Fibroblast of skin of scalp (primary cell): Measurements from ENCODE around the gene YTHDF1.

ENCODE experiments used
- DNase-seq: peaks from one replicate; pipeline ENCODE4 v3.0.0-alpha.2; 2013

Gene YTHDF1

GRCh38 chr20:63183422-63184146 is 32.3 kb downstream of the YTHDF1 start:
- peak; percentile 18 for DNase-seq

- no peak for DNase-seq
These were observed 33.0 kb downstream of the YTHDF1 start for GRCh38 chr20:63182946-63183415.

- DNase-seq: no peak
These were observed 33.5 kb downstream of the YTHDF1 start for GRCh38 chr20:63182425-63182824.

DNA sequence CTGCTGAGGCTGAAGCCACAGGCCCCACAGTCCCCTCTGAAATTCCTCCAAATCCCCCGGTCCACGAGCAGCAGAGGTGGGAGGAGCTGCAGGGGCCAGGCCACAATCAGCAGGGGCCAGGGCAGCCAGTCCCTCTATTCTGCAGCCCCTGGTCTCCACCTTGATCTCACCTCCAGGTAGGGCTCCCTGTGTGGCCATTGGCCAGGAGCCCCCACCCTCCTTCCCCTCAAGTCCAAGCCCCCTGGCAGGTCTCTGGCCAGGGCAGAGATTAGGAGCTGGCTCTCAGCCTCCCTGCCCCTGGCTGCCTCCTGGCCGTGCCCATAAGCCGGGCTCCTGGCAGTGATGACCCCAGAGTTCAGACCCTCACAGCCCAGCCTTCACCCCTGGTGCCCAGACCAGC is 34.7 kb downstream of the YTHDF1 start:
- no peak for DNase-seq

DNA sequence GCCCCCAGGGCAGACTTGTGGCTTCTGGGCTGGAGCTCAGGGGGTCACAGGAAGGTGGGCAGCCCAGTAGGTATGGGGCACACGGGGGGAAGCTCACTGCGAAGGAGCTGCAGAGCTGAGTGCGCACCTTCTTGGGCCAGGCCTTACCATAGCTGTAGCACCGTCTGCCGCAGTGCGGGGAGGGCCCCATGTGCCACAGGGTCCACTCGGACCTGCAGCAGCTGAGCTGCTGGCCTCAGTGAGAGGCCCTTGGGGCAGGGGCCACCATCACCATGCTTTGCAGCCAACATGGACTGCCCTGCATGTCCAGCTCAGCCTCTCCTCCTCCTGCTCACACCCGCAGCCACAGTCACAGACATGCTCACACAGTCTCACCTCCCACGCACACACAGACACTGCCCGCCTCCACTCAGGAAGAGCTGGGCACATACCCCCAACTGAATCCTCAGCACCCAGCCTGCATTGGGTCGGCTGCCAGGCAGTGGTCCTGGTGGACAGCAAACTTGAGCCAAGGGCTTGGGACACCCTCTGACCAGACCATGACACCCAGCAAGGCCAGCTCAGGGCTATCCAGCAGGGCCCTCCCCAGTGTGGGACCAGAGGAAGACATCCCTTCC is 35.3 kb downstream of the YTHDF1 start:
- no peak for DNase-seq

GRCh38 chr20:63179687-63180568 is 36.0 kb downstream of the YTHDF1 start:
- DNase-seq: no peak

DNA sequence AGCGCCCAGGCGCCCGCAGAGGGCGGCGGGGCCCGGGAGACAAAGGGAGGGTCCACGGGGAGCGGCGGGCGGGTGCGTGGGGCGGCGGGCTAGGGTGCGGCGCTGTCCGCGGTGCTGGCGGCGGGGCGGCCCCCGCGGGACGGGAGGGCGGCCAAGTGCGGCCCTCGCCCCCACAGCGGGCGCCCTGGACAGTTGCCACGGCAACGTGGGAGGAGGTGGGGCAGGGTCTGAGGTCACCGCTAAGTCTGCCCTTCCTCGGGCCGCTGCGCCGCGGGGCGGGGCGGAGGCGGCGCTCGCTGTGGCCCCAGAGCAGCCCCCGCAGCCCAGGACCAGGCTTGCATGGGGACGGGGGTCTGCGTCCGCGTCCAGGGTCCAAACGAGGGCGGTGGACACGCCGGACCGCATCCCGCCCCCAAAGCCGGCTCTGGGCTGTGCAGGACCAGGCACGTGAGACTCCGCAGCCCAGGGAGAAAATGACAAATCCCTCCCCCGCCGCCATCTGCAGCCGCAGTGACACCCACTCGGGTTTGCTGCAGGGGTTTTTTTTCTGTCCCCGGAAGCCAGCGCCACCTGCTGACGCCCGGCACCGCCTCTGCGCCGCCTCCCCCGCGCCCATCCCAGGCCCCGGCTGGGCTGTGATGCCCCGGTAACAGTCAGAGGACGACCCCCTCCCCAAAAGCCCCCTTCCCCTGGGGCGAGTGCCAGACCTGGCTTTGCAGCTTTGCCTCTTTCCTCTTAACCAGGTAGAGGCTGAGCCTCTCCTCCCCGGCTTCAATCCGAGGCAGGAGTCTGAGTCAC is 36.8 kb downstream of the YTHDF1 start:
- DNase-seq: peak; percentile 16

- no peak for DNase-seq
These were observed 37.5 kb downstream of the YTHDF1 start for GRCh38 chr20:63178446-63178820.

GRCh38 chr20:63177785-63178445 is 38.0 kb downstream of the YTHDF1 start:
- no peak for DNase-seq

- no peak for DNase-seq
These were observed 38.7 kb downstream of the YTHDF1 start for GRCh38 chr20:63177134-63177784.

GRCh38 chr20:63176427-63177133 is 39.4 kb downstream of the YTHDF1 start:
- no peak for DNase-seq

DNA sequence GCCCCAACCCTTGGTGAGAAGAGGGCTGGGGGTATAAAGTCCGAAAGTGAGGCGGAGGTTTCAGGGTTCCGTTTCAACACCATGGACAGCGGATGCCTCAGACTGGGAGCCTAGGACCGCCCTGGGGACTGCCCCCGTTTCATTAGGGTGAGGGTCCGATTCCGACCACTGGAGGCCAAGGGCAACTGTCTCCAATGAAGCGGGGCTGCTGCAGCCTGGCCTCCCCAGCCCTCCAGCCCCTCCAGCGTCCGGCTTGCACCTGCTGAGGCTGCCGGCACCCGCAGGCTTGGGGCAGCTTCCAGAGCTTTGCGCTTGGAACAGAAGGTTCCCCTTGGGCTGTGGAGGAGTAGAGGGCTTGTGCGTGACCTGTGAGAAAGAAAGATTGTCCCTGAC is 39.9 kb downstream of the YTHDF1 start:
- DNase-seq: no peak

GRCh38 chr20:63175038-63175895 is 40.7 kb downstream of the YTHDF1 start:
- DNase-seq: no peak

DNA sequence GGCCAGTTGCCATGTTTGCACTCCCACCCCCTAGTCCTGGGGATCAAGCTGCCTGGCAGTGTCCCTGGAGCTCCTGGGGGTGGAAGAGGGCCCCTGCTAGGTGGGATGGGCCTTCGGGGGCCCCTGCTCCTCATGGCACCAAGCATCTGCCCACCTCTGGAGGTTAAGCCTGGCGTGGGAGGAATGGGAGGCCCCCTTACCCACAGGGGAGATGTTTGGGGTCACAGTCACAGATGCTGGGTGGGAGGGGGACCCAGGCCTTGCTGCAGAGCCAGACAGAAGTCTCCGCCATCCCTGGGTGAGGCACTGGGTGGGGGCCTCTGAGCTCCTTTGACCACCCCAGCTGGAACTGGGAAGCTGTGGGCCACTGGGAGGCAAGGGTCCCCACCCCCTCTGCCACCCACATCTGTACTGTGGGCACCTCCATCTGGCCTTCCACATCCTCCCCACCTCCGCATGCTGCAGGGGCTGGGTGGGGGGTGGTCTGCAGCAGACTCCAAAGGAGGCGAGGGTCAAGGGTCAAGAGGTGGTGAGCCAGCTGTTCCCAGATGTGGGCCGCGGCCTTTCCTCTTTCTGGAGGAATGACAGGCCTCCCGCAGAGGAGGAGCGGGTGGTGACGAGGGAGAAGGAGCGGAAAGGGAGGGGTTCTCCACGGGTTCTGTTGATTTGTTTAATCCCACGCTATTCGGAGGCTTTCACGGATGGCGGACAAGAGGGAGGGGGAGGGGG is 41.5 kb downstream of the YTHDF1 start:
- DNase-seq: no peak

DNA sequence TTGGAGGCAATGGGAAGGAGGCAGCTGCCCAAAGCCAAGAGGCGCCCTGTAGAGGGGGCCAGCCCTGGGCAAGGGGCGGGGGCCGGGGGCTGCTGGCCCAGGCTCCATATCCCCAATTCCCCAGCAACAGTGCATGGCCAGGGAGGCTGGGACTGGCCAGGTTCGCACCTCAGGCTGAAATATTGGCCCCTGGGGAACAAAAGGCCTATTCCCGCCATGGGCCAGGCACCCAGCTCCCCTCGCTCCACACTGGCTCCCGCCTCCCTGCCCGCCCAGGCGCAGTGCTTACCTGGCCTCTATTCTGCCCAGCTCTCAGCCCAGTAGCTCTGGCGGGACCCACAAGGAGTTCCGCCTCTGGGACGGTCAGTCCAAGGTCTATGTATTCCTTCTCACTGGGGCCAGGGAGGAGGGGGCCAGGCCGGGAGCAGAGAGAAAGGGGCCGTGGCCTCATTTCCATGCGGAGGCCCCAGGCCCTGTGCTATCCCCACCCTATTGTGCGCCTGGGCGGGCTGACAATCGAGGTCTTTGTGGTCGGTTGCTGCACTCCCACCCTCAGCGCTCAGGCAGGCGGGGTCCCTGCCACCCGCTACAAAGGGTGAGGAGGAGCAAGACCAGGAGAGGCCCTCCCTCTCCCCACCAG is 42.3 kb downstream of the YTHDF1 start:
- no peak for DNase-seq

DNA sequence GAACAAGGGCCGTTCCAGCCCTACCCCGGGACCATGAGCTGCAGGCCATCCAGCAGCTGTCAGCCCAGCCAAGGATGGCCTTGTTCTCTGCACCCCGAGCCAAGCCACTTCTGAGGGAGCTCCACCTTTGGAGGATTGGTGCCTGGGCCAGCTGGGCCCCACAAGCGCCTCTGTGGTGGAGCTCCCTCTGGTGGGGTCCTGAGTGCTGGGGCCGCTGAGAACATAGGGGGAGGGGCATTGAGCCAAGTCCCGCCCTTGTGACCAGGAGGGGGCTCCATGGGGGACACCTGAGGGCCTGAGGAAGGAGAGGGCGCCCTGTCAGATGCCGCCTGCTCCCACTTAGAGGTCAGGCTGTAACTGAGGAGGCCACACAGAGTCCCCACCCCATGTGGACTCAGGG is 43.2 kb downstream of the YTHDF1 start:
- DNase-seq: no peak

GRCh38 chr20:63171991-63172390 is 43.9 kb downstream of the YTHDF1 start:
- DNase-seq: no peak

GRCh38 chr20:63169681-63170080 is 46.2 kb downstream of the YTHDF1 start:
- no peak for DNase-seq

- no peak for DNase-seq
These were observed 47.1 kb downstream of the YTHDF1 start for GRCh38 chr20:63168861-63169260.
